EH (cell line): ENCODE measurements around the gene TUG1.
A peak's percentile ranks its signal among the peaks of the same experiment; 100 is the strongest.

Experiments used
- DNase-seq: peaks from one replicate; pipeline ENCODE4 v3.0.0-alpha.2; 2015; ENCODE audit warnings: low read depth

TUG1 gene

GRCh38 chr22:30968924-30969531 is at the start of gene TUG1:
Gene TUG1 (plus strand): TSS chr22:30969265.
- peak; percentile 99 for DNase-seq

- no peak for DNase-seq
These were observed 49.1 kb upstream of the TUG1 start for GRCh38 chr22:30919973-30920372.

GRCh38 chr22:30920407-30920806 is 48.7 kb upstream of the TUG1 start:
- DNase-seq, result peak; percentile 66

- DNase-seq, result no peak
These were observed 48.0 kb upstream of the TUG1 start for GRCh38 chr22:30921108-30921507.

- peak; percentile 40 for DNase-seq
These were observed 46.9 kb upstream of the TUG1 start for GRCh38 chr22:30922151-30922611.

GRCh38 chr22:30923168-30923900 is 45.7 kb upstream of the TUG1 start:
- no peak for DNase-seq

- DNase-seq, result no peak
These were observed 43.4 kb upstream of the TUG1 start for GRCh38 chr22:30925667-30926066.

- DNase-seq, result no peak
These were observed 42.4 kb upstream of the TUG1 start for GRCh38 chr22:30926706-30927105.

- no peak for DNase-seq
These were observed 41.3 kb upstream of the TUG1 start for GRCh38 chr22:30927806-30928205.

- DNase-seq, result no peak
These were observed 40.7 kb upstream of the TUG1 start for GRCh38 chr22:30928401-30928800.

- no peak for DNase-seq
These were observed 38.8 kb upstream of the TUG1 start for GRCh38 chr22:30930228-30930627.

GRCh38 chr22:30931541-30932300 is 37.3 kb upstream of the TUG1 start:
- no peak for DNase-seq

- DNase-seq, result no peak
These were observed 36.4 kb upstream of the TUG1 start for GRCh38 chr22:30932661-30933060.

- no peak for DNase-seq
These were observed 35.6 kb upstream of the TUG1 start for GRCh38 chr22:30933457-30933856.

- DNase-seq, result no peak
These were observed 35.0 kb upstream of the TUG1 start for GRCh38 chr22:30934053-30934452.

GRCh38 chr22:30940685-30941362 is 28.2 kb upstream of the TUG1 start:
- DNase-seq, result no peak

- no peak for DNase-seq
These were observed 27.7 kb upstream of the TUG1 start for GRCh38 chr22:30941363-30941740.

GRCh38 chr22:30943368-30943767 is 25.7 kb upstream of the TUG1 start:
- DNase-seq, result no peak

- no peak for DNase-seq
These were observed 24.1 kb upstream of the TUG1 start for GRCh38 chr22:30944986-30945385.

- no peak for DNase-seq
These were observed 23.4 kb upstream of the TUG1 start for GRCh38 chr22:30945653-30946052.

- no peak for DNase-seq
These were observed 22.7 kb upstream of the TUG1 start for GRCh38 chr22:30946354-30946753.

- no peak for DNase-seq
These were observed 21.8 kb upstream of the TUG1 start for GRCh38 chr22:30947173-30947815.
